Measurements from ENCODE around the gene MUC5AC.

GRCh38 chr11:1121813-1122663 is 35.7 kb upstream of the MUC5AC start:
- TF ChIP-seq CTCF (conservative IDR thresholded peaks at IDR 0.05; ENCODE audit: low read depth, low read length) (no peak), EZH2 (IDR thresholded peaks at IDR 0.05; ENCODE audit: borderline replicate concordance, low read depth, low read length, poor library complexity, severe bottlenecking) (no peak)
